IPS DF 4.7 (cell line): ENCODE results near the gene DRG2.

Source experiments
- DNase-seq: peaks from one replicate; pipeline ENCODE4 v3.0.0-alpha.2; 2013; ENCODE audit warnings: low spot score; ENCODE audit errors: extremely low read depth

The DRG2 gene, protein sequence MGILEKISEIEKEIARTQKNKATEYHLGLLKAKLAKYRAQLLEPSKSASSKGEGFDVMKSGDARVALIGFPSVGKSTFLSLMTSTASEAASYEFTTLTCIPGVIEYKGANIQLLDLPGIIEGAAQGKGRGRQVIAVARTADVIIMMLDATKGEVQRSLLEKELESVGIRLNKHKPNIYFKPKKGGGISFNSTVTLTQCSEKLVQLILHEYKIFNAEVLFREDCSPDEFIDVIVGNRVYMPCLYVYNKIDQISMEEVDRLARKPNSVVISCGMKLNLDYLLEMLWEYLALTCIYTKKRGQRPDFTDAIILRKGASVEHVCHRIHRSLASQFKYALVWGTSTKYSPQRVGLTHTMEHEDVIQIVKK

DNA sequence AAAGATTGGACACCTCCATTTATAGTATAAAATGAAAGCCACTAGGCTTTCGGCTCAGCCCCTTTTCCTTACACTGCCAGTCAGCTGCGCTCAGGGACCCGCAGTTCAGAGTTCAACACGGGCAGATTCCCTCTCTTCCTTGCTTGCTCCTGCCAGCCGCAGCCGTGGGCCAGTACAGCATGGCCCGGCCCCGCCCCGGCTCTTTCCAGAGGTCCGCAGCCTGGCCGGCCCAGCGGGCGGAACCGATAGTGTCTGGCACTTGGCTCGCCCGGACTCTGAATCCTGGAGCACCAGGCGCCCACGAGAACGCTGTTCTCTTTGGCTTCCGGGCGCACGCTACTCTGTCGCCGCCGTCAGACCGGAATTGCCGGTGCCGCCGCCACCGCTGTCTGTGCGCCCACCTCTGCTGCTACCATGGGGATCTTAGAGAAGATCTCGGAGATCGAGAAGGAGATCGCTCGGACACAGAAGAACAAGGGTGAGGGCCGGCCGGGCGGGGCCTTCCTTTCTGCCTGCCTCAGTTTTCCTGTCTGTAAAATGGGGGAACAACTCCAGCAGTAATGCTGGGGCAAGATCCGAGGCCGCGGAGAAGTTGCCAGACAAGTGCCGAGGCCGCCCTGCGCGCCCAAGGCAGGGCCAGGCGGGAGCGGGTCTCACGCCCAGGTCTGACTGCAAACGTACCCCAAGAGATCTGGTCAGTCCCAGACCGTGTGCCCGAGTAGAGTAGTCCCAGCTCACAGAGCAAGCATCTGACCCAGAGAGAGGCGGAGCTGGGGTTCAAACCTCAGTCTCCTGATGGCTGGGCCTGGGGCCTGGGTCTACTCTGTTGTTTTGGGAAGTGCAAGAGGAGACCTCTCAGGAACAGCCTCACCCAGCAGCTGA lies at the start of gene DRG2:
Gene DRG2 (plus strand): TSS at position 339 of the 882 bp plus-strand sequence. CDS start 76 bp downstream, at position 415.
- DNase-seq: peak; percentile 53

- no peak for DNase-seq
Observed at GRCh38 chr17:18038149-18038850, 49.4 kb upstream of the DRG2 start.

- DNase-seq: peak; percentile 95
Observed at GRCh38 chr17:18038861-18039534, 48.8 kb upstream of the DRG2 start, which contains the start of the genes ATPAF2 and GID4. TSS of gene ATPAF2 (minus strand) at chr17:18039168. CDS start at chr17:18039013, 155 bp downstream. TSS of gene GID4 (plus strand) at chr17:18039408. CDS start at chr17:18039465, 57 bp downstream.

DNA sequence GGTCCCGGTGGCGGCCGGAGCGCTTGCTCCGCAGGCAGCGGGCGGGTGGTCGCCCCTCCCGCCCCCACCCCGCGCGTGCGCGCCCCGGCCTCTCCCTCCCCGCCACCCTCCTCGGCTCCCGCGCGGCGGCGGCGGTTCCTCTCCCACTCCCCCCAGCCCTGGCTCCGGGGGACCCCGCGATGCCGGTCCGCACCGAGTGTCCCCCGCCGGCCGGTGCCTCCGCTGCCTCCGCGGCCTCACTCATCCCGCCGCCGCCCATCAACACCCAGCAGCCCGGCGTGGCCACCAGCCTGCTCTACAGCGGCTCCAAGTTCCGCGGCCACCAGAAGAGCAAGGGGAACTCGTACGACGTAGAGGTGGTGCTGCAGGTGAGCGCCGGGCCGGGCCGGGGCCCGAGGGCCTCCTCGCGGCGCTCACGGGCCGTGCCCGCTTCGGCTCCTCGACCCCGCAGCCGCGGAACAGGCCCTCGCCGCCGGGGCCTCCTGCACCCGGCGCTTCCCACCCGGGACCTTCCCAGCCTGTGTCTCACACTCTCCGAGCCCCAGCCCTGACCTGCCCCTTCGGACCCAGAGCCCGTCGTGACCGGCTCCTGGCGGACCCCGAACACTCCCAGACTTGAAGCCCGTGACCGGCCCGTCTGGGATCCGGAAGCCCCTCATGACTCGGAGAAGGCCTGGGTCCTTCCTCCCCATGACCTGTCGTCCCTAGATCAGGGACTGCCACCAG lies 48.0 kb upstream of the DRG2 start:
- no peak for DNase-seq

DNA sequence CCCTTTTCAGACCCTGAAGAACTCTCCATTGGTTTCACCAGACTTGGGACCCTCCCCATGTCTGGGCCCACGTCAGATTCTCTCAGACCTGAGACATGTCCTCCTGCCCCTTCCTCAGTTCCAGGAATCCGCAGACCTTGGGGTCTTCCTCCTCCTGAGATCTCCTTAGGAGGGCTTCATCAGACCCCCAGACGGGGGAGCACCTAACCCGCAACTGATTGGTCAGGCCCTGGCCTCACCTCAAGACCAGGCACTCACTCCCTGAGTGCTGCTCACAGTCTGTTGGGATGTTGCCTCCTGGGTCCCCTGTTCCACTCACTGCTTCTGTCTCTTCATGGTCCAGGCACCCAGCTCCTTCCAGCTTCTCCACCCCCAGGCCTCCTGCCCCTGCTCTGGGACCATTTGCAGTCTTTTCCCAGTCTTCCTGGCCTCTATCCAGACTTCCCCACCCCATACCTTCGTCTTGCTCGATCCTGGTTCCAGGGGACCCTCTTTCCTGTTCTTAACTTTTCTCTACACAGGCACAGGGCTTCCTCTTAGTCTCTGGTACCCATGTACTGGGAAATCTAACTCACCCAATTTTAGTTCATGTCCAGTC lies 47.4 kb upstream of the DRG2 start:
- no peak for DNase-seq

GRCh38 chr17:18041776-18042175 lies 46.0 kb upstream of the DRG2 start:
- DNase-seq: no peak

- DNase-seq: no peak
Observed at GRCh38 chr17:18042983-18043382, 44.8 kb upstream of the DRG2 start.

DNA sequence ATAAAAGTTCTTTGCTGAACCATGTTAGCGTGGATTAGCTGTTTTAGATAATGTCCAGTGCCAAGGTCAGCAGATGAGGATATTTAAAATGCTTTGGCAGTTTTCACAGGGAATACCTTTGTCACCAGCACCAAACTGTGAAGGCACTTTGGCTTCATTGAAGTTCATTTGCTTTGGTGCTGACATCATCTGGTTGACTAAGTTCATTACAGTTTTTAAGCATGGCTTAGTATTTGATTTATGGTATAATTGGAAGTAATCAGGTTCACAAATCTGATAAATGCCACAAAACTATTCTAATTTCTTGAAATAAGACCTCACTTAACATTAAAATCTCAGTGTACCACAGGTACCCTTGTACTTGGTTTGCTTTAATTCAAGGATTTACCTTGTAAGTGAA lies 44.3 kb upstream of the DRG2 start:
- DNase-seq: no peak

GRCh38 chr17:18044609-18045008 lies 43.1 kb upstream of the DRG2 start:
- DNase-seq: no peak

DNA sequence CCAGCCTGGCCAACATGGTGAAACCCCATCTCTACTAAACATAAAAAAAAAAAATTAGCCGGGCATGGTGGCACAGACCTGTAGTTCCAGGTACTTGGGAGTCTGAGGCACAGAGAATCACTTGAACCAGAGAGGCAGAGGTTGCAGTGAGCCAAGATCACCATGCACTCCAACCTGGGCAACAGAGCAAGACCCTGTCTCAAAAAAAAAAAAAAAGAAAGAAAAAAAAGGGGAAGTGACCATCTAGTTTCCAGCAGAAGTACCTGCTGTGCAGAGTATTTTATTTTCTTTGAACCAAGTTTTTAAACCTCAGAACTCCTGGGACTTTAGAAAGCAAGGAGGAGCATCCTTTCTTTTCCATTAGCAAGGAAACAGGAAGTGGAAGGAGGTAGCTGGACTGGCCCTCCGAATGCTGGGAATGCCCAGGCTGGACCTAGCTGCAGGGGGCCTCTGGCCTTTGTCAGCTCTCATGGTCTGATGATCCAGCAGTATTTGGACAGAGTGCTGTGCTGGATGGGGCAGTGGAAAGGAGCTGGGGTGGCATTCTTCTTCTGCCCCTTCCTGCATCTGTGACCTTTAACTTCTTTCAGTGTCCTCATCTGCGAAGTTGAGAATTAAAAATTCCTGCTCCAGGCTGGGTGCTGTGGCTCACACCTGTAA lies 41.9 kb upstream of the DRG2 start:
- DNase-seq: no peak

DNA sequence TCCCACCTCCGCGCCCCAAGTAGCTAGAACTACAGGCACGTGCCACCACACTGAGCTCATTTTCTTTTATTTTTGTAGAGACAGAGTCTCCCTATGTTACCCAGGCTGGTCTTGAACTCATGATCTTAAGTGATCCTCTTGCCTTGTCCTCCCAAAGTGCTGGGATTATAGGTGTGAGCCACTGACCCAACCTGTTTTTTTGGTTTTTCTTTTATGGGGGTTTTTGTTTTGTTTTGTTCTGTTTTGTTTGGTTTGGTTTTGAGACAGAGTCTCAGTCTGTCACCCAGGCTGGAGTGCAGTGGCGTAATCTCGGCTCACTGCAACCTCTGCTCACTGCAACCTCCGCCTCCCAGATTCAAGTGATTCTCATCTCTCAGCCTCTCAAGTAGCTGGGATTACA lies 32.2 kb upstream of the DRG2 start:
- DNase-seq: no peak

- DNase-seq: no peak
Observed at GRCh38 chr17:18056214-18056613, 31.5 kb upstream of the DRG2 start.

DNA sequence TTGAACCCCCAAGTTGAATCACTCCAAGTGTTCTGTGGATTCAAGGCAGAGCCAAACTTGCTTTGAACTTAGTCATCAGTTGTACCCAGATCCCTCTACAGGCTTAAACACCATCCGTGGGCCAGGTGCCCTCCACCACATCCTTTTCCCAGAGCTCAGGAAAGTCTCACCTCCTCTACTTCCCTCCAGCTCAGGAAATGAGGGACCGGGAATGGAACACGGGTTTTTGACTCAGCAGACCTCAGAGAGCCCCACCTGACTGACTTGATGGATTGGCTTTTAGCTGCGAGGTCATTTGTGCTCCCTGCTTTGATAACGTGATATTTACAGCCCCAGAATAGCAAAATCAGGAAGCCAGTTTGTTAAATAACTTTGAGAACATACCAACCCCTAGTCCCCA lies 28.5 kb upstream of the DRG2 start:
- no peak for DNase-seq

- no peak for DNase-seq
Observed at GRCh38 chr17:18064053-18064452, 23.7 kb upstream of the DRG2 start.

DNA sequence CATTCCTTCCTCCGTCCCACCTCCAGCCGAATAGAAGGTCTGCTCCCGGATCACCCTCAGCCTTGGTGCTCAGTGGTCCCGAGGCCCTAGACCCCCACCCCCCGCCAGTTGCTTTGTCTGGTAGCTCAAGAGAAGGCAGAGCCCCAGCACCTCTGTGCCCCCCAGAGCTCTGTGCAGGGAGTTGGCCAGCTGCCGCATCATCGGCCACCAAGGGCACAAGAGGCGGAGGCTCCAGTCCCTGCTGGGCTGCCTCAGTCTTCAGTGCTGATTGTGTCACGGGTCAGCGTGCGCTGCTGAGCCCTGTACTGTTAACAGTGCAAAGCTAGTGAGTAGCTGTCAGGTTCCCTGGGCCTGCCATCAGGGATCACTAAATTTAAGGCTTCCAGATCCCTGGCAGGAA lies 22.2 kb upstream of the DRG2 start:
- no peak for DNase-seq

DNA sequence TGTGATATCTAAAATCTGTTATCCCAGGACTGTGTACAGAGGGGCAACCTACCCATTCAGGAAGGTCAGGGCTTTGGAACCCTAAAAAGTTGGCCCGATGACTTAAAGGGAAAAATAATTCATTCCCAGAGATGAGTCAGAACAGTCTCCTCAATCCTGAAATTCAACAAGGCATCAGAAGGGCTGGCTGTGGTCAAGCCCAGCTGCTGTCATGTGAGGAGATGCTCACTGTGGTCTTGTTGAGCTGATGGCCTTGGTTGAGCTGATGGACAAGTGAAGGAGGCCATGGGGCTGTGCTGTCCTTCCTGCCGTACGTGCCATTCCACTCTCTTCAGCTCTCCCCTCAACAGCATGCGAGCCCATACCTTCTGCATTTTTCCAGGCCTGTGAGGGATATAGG lies 20.9 kb upstream of the DRG2 start:
- no peak for DNase-seq

DNA sequence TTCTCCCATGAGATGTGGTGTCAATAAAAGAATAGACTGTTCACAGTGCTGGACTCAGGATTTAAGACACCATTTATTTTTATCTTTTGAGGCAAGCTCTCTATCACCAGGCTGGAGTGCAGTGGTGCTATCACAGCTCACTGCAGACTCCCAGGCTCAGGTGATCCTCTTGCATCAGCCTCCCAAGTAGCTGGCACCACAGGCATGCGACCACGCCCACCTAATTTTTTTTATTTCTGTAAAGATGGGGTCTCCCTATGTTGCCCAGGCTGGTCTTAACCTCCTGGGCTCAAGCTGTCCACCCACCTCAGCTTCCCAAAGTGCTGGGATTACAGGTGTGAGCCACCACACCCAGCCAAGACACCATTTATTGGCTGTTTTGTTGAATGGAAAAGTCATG lies 18.6 kb upstream of the DRG2 start:
- no peak for DNase-seq

DNA sequence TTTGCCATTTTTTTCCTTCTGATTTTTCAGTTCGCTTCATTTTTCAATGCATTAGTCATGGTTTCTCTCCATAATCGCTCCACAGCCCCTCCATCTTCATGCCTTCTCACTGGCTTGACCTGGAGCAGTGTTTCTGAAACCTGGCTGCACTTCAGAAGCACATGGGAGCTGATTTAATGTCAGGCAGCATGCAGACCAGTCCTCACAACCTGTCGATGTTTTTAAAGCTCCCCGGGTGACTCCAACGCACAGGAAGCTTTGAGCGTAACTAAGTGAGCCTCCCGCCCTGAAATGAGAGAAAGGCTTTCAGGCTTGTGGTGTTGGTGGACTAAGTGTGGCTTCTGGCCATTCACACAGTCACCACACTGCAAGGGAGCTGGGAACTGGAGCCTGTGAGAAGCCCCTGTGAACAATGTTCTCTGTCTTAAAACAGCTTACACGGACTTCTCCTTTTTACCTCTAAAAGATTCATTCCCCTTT lies 16.8 kb upstream of the DRG2 start:
- no peak for DNase-seq

- DNase-seq: no peak
Observed at GRCh38 chr17:18071751-18072150, 16.0 kb upstream of the DRG2 start.
